ENCODE data around the gene TMEM187.

The TMEM187 gene

GRCh38 chrX:153935326-153935851 is 37.2 kb upstream of the TMEM187 start:
- peak in 1 of 2 experiments; percentile 32 for DNase-seq

GRCh38 chrX:153937056-153937455 is 35.5 kb upstream of the TMEM187 start:
- DNase-seq, result no peak

- DNase-seq, result no peak
Measured at GRCh38 chrX:153938226-153938786, 34.2 kb upstream of the TMEM187 start.

GRCh38 chrX:153939573-153939972 is 33.0 kb upstream of the TMEM187 start:
- no peak for DNase-seq

GRCh38 chrX:153941336-153942252 is 31.0 kb upstream of the TMEM187 start:
- DNase-seq, result no peak

- peak in 1 of 2 experiments; percentile 35 for DNase-seq
Measured at GRCh38 chrX:153944140-153944799, 28.3 kb upstream of the TMEM187 start, which contains the start of gene RENBP. RENBP (minus strand) TSS chrX:153944643; CDS start chrX:153944610, 33 bp downstream.

GRCh38 chrX:153944800-153945150 is 27.8 kb upstream of the TMEM187 start:
- DNase-seq, result no peak

- no peak for DNase-seq
Measured at GRCh38 chrX:153945956-153946943, 26.3 kb upstream of the TMEM187 start.

- DNase-seq, result peak; percentile 73 to 74
Measured at GRCh38 chrX:153947009-153947769, 25.4 kb upstream of the TMEM187 start.

- DNase-seq, result no peak
Measured at GRCh38 chrX:153948002-153948466, 24.5 kb upstream of the TMEM187 start.

GRCh38 chrX:153948847-153949805 is 23.4 kb upstream of the TMEM187 start:
- DNase-seq, result no peak

- DNase-seq, result no peak
Measured at GRCh38 chrX:153950127-153950526, 22.4 kb upstream of the TMEM187 start.

GRCh38 chrX:153951683-153952372 is 20.7 kb upstream of the TMEM187 start:
- no peak for DNase-seq

- DNase-seq, result no peak
Measured at GRCh38 chrX:153952373-153953026, 20.1 kb upstream of the TMEM187 start.

- DNase-seq, result peak; percentile 67 to 71
Measured at GRCh38 chrX:153953342-153953830, 19.2 kb upstream of the TMEM187 start.

GRCh38 chrX:153953892-153954557 is 18.5 kb upstream of the TMEM187 start:
- no peak for DNase-seq

GRCh38 chrX:153954558-153955227 is 17.9 kb upstream of the TMEM187 start:
- no peak for DNase-seq
